Trophoblast cell (in vitro differentiated cells and primary cell): ENCODE results near the gene MIF.

ENCODE experiments used
- DNase-seq, 2 donors: peaks; one replicate each; pipeline ENCODE4 v3.0.0-alpha.2; 2016
- H2AFZ ChIP-seq: 2 replicates; pipeline ENCODE4 v1.6.1; 2013; ENCODE audit warnings: low read length, moderate library complexity, mild to moderate bottlenecking; ENCODE audit not compliant: insufficient read depth, poor library complexity
- H2AK5ac ChIP-seq: 2 replicates; pipeline ENCODE4 v1.6.1; 2013; ENCODE audit warnings: mild to moderate bottlenecking, low read length
- H2BK120ac ChIP-seq: 2 replicates; pipeline ENCODE4 v1.6.1; 2013; ENCODE audit warnings: low read length, mild to moderate bottlenecking, moderate library complexity; ENCODE audit not compliant: insufficient read depth, poor library complexity
- H2BK12ac ChIP-seq: 2 replicates; pipeline ENCODE4 v1.6.1; 2013; ENCODE audit warnings: mild to moderate bottlenecking, low read length, moderate library complexity
- H2BK5ac ChIP-seq: 2 replicates; pipeline ENCODE4 v1.6.1; 2013; ENCODE audit warnings: low read length, low read depth, moderate library complexity, mild to moderate bottlenecking; ENCODE audit not compliant: poor library complexity
- H3K14ac ChIP-seq: 2 replicates; pipeline ENCODE4 v1.6.1; 2013; ENCODE audit warnings: mild to moderate bottlenecking, low read length
- H3K18ac ChIP-seq: 2 replicates; pipeline ENCODE4 v1.6.1; 2013; ENCODE audit warnings: mild to moderate bottlenecking, low read length
- H3K23ac ChIP-seq: 2 replicates; pipeline ENCODE4 v1.6.1; 2013; ENCODE audit warnings: low read length
- H3K27ac ChIP-seq: 2 replicates; pipeline ENCODE4 v1.5.1; 2013; ENCODE audit warnings: low read depth, mild to moderate bottlenecking, inconsistent platforms, low read length, moderate library complexity
- H3K27me3 ChIP-seq: 2 replicates; pipeline ENCODE4 v1.6.1; 2013; ENCODE audit warnings: inconsistent platforms, mild to moderate bottlenecking, low read length, moderate library complexity; ENCODE audit not compliant: insufficient read depth
- H3K36me3 ChIP-seq, 2 experiments: 1 replicate in 1 of 2; 2 replicates in 1 of 2; pipeline ENCODE4 v1.6.1; 2013; ENCODE audit warnings: low read length in 2 of 2, mild to moderate bottlenecking in 2 of 2, moderate library complexity in 1 of 2; ENCODE audit not compliant: insufficient read depth in 2 of 2, control insufficient read depth in 1 of 2
- H3K4ac ChIP-seq: 2 replicates; pipeline ENCODE4 v1.6.1; 2013; ENCODE audit warnings: low read depth, mild to moderate bottlenecking, low read length, moderate library complexity
- H3K4me1 ChIP-seq, 2 experiments: 1 replicate in 1 of 2; 2 replicates in 1 of 2; pipeline ENCODE4 v1.6.1; 2013; ENCODE audit warnings: low read length in 2 of 2, mild to moderate bottlenecking in 2 of 2, moderate library complexity in 1 of 2; ENCODE audit not compliant: insufficient read depth in 2 of 2, control insufficient read depth in 1 of 2
- H3K4me2 ChIP-seq: 2 replicates; pipeline ENCODE4 v1.6.1; 2013; ENCODE audit warnings: inconsistent platforms, mild to moderate bottlenecking, low read length, moderate library complexity
- H3K4me3 ChIP-seq: 2 replicates; pipeline ENCODE4 v1.5.1; 2013; ENCODE audit warnings: mild to moderate bottlenecking, low read depth, low read length, inconsistent platforms
- H3K79me1 ChIP-seq: one replicate; pipeline ENCODE4 v1.6.1; 2013; ENCODE audit warnings: low read length
- H3K79me2 ChIP-seq: 2 replicates; pipeline ENCODE4 v1.6.1; 2013; ENCODE audit warnings: low read length, mild to moderate bottlenecking; ENCODE audit not compliant: control insufficient read depth, insufficient read depth, poor library complexity
- H3K9ac ChIP-seq: 2 replicates; pipeline ENCODE4 v1.6.1; 2013; ENCODE audit warnings: mild to moderate bottlenecking, low read length
- H3K9me3 ChIP-seq: 2 replicates; pipeline ENCODE4 v1.6.1; 2013; ENCODE audit warnings: low read depth, mild to moderate bottlenecking, control low read depth, inconsistent platforms, low read length; ENCODE audit not compliant: insufficient read depth
- H4K12ac ChIP-seq: 2 replicates; pipeline ENCODE4 v1.6.1; 2013; ENCODE audit warnings: low read depth, mild to moderate bottlenecking, low read length, moderate library complexity
- H4K8ac ChIP-seq: 2 replicates; pipeline ENCODE4 v1.6.1; 2013; ENCODE audit warnings: low read depth, mild to moderate bottlenecking, low read length, moderate library complexity
- H4K91ac ChIP-seq: one replicate; pipeline ENCODE4 v1.6.1; 2013; ENCODE audit warnings: low read depth, mild to moderate bottlenecking, low read length, moderate library complexity
- WGBS: extraction: QIAGEN DNeasy Blood & Tissue Kit; methylation state at CpG from one replicate; pipeline ENCODE4 v1.1.7; 2013; ENCODE audit warnings: missing lambda C conversion rate; ENCODE audit not compliant: insufficient read length, insufficient coverage; ENCODE audit errors: extremely low coverage; 5-methylcytosine and 5-hydroxymethylcytosine counted together

Gene MIF

GRCh38 chr22:23910496-23911190, 16.5 kb downstream of the MIF start:
- Histone ChIP-seq H3K4me3 (no peak overlapping the region), H3K14ac (no peak overlapping the region), H3K36me3 (no peaks in the 10 kb centered on the region), H2BK120ac (no peak overlapping the region), H3K9ac (no peak overlapping the region), H3K27ac (no peak overlapping the region), H2BK12ac (no peak overlapping the region), H3K79me2 (peaks cover 4% of the 10 kb centered on the region), H3K23ac (no peak overlapping the region), H2AFZ (no peak overlapping the region), H3K4me2 (no peak overlapping the region), H4K91ac (no peak overlapping the region), H3K27me3 (no peaks in the 10 kb centered on the region), H2AK5ac (no peak overlapping the region), H4K8ac (no peak overlapping the region), H3K4me1 (peaks cover 0 to 4% of the 10 kb centered on the region in 2 experiments), H2BK5ac (no peak overlapping the region), H4K12ac (no peak overlapping the region), H3K4ac (no peak overlapping the region), H3K9me3 (peaks cover 1% of the 10 kb centered on the region), H3K18ac (no peak overlapping the region), H3K79me1 (peaks cover 3% of the 10 kb centered on the region)
- no peak for DNase-seq
- WGBS, result no CpG with 5 or more reads among the region's 3 CpGs

GRCh38 chr22:23911318-23911980, 17.3 kb downstream of the MIF start:
- H3K4me2 ChIP-seq, result no peak overlapping the region
- no CpG with 5 or more reads among the region's 12 CpGs for WGBS
- no peak overlapping the region for H2AFZ ChIP-seq
- H3K18ac ChIP-seq, result no peak overlapping the region
- H3K4me1 ChIP-seq, result peaks cover 0 to 4% of the 10 kb centered on the region in 2 experiments
- H3K23ac ChIP-seq, result no peak overlapping the region
- H3K79me1 ChIP-seq, result peaks cover 3% of the 10 kb centered on the region
- no peak overlapping the region for H2BK5ac ChIP-seq
- H3K27ac ChIP-seq, result no peak overlapping the region
- peaks cover 1% of the 10 kb centered on the region for H3K9me3 ChIP-seq
- no peak overlapping the region for H4K8ac ChIP-seq
- no peak overlapping the region for H2BK12ac ChIP-seq
- H3K79me2 ChIP-seq, result peaks cover 4% of the 10 kb centered on the region
- no peak overlapping the region for H3K9ac ChIP-seq
- no peaks in the 10 kb centered on the region for H3K36me3 ChIP-seq
- no peak overlapping the region for H2BK120ac ChIP-seq
- no peak overlapping the region for H3K4me3 ChIP-seq
- no peak overlapping the region for H4K12ac ChIP-seq
- H3K27me3 ChIP-seq, result no peaks in the 10 kb centered on the region
- no peak overlapping the region for H3K14ac ChIP-seq
- no peak for DNase-seq
- no peak overlapping the region for H3K4ac ChIP-seq
- no peak overlapping the region for H4K91ac ChIP-seq
- no peak overlapping the region for H2AK5ac ChIP-seq

GRCh38 chr22:23912293-23912903, 18.2 kb downstream of the MIF start:
- no peak overlapping the region for H3K27ac ChIP-seq
- no peak overlapping the region for H4K8ac ChIP-seq
- H3K4me3 ChIP-seq, result no peak overlapping the region
- H3K4me1 ChIP-seq, result peaks cover 0 to 4% of the 10 kb centered on the region in 2 experiments
- H3K79me1 ChIP-seq, result peaks cover 3% of the 10 kb centered on the region
- no peak overlapping the region for H2AFZ ChIP-seq
- no peak overlapping the region for H3K14ac ChIP-seq
- no peak overlapping the region for H3K4me2 ChIP-seq
- no peak overlapping the region for H3K23ac ChIP-seq
- H2BK12ac ChIP-seq, result no peak overlapping the region
- no peak overlapping the region for H4K91ac ChIP-seq
- WGBS, result no CpG with 5 or more reads among the region's 9 CpGs
- peaks cover 4% of the 10 kb centered on the region for H3K79me2 ChIP-seq
- H3K27me3 ChIP-seq, result no peaks in the 10 kb centered on the region
- H3K9ac ChIP-seq, result no peak overlapping the region
- H3K9me3 ChIP-seq, result peaks cover 1% of the 10 kb centered on the region
- no peak for DNase-seq
- no peak overlapping the region for H3K4ac ChIP-seq
- no peak overlapping the region for H2AK5ac ChIP-seq
- no peak overlapping the region for H3K18ac ChIP-seq
- H2BK120ac ChIP-seq, result no peak overlapping the region
- no peak overlapping the region for H2BK5ac ChIP-seq
- no peaks in the 10 kb centered on the region for H3K36me3 ChIP-seq
- no peak overlapping the region for H4K12ac ChIP-seq

- Histone ChIP-seq H3K4me2 (peak overlapping the region; percentile 60), H3K4me3 (peak overlapping the region; percentile 71), H3K27ac (peak overlapping the region; percentile 43), H4K12ac (peak overlapping the region; percentile 10), H2BK12ac (no peak overlapping the region), H2BK120ac (peak overlapping the region; percentile 52), H3K14ac (peak overlapping the region; percentile 25), H3K4ac (no peak overlapping the region), H3K23ac (no peak overlapping the region), H3K9me3 (peaks cover 1% of the 10 kb centered on the region), H3K36me3 (no peaks in the 10 kb centered on the region), H3K4me1 (peaks cover 0 to 4% of the 10 kb centered on the region in 2 experiments), H3K18ac (peak overlapping the region; percentile 4), H3K79me1 (peaks cover 3% of the 10 kb centered on the region), H2AK5ac (peak overlapping the region; percentile 19), H3K9ac (peak overlapping the region; percentile 25), H4K8ac (peak overlapping the region; percentile 69), H2AFZ (no peak overlapping the region), H4K91ac (peak overlapping the region; percentile 61), H3K27me3 (no peaks in the 10 kb centered on the region), H2BK5ac (no peak overlapping the region), H3K79me2 (peaks cover 4% of the 10 kb centered on the region)
- no peak for DNase-seq
- no CpG with 5 or more reads among the region's 1 CpG for WGBS
These were observed 19.1 kb downstream of the MIF start for GRCh38 chr22:23913306-23913660.
